Epithelial cell of esophagus (primary cell): Measurements from ENCODE around the gene DNAH7.

Source experiments
- DNase-seq: peaks from one replicate; pipeline ENCODE4 v3.0.0; 2010; ENCODE audit warnings: low read depth
- H3K4me3 ChIP-seq: 2 replicates; pipeline ENCODE4 v1.5.1; 2011; ENCODE audit warnings: mild to moderate bottlenecking, low read length, control low read depth
- TF ChIP-seq, protein P1 (sequence below): IDR thresholded peaks from 2 replicates; pipeline ENCODE4 v1.5.1; 2011; ENCODE audit warnings: low read depth, mild to moderate bottlenecking, low read length, control low read depth, inconsistent platforms; ENCODE audit not compliant: insufficient read depth; ENCODE audit errors: missing control alignments

DNAH7 gene

GRCh38 chr2:196077821-196078220 is 9.2 kb upstream of the DNAH7 start:
- H3K4me3 ChIP-seq = no peak overlapping the region
- DNase-seq = no peak
- TF ChIP-seq, protein P1, sequence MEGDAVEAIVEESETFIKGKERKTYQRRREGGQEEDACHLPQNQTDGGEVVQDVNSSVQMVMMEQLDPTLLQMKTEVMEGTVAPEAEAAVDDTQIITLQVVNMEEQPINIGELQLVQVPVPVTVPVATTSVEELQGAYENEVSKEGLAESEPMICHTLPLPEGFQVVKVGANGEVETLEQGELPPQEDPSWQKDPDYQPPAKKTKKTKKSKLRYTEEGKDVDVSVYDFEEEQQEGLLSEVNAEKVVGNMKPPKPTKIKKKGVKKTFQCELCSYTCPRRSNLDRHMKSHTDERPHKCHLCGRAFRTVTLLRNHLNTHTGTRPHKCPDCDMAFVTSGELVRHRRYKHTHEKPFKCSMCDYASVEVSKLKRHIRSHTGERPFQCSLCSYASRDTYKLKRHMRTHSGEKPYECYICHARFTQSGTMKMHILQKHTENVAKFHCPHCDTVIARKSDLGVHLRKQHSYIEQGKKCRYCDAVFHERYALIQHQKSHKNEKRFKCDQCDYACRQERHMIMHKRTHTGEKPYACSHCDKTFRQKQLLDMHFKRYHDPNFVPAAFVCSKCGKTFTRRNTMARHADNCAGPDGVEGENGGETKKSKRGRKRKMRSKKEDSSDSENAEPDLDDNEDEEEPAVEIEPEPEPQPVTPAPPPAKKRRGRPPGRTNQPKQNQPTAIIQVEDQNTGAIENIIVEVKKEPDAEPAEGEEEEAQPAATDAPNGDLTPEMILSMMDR = no peak

DNA sequence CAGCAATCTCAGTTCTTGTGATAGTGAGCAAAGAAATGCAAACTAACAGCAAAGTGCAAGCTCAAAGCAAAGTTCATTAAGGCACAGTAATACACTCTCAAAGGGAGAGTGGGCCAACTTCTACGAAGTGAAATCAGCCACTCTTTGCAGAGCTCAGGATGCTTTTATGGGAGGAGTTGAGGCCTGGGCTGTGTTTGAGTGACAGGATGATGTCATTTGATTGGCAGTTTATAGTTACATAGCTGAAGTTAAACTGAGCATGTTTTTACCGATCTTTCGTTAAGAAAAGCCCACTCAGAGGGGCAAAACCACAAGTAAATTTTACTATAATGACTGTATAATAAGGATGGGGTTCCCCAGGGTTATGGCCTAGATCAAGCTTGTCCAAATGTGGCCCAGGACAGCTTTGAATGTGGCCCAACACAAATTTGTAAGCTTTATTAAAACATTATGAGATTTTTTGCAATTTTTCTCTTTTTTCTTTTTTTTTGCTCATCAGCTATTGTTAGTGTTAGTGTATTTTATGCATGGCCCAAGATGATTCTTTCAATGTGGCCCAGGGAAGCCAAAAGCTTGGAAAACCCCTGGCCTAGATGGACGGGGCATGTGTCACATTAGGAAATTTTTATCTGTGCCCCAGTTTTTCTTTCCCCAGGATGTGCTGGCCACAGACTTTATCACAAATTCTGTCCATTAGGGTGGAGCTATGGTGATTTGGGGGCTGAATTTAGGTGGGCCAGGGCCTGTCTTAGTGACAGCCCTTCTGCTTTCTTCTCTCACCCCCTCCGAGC is 8.3 kb upstream of the DNAH7 start:
- TF ChIP-seq, protein P1 = no peak
- no peak for DNase-seq
- no peak overlapping the region for H3K4me3 ChIP-seq

- H3K4me3 ChIP-seq = no peak overlapping the region
- TF ChIP-seq, protein P1 = no peak
- no peak for DNase-seq
Observed at GRCh38 chr2:196075196-196075595, 6.6 kb upstream of the DNAH7 start.

DNA sequence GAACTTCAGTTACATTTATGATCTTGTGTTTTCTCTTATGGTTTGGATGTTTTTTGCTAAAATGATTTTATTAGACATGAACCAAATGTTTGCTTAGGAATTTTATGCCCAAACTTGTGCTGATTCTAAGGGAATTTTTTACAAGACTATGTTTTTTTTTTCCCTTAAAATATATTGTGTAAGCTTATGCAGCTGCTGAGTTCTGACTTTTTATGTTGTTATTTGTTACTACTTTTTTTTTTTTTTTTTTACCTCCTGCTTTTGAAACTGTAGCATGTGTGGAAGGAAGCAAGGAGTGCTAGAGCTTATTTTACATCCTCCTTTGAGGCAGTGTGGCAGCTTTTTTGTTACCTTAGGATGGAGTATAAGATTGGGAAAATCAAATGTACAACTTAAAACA is 6.0 kb upstream of the DNAH7 start:
- H3K4me3 ChIP-seq = no peak overlapping the region
- TF ChIP-seq, protein P1 = no peak
- no peak for DNase-seq

DNA sequence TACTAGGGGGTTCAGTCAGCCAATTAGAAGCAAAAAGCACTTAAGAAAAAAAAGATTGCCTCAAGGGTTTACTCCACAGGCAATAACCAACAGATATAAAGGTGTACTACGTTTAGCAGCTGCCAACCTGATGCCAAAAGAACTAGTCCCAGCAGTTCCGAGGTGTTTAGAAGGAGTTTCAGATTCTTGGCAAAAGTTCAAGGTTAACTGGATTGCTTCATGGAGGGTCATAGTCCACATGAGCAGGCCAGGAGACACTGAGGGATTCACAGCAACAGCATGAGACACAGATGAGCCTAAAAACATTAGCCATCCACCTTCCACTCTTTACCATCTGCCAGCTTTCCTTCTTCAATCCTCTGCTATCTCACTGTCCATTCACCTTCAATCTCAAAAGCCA is 4.9 kb upstream of the DNAH7 start:
- TF ChIP-seq, protein P1 = no peak
- no peak overlapping the region for H3K4me3 ChIP-seq
- no peak for DNase-seq

DNA sequence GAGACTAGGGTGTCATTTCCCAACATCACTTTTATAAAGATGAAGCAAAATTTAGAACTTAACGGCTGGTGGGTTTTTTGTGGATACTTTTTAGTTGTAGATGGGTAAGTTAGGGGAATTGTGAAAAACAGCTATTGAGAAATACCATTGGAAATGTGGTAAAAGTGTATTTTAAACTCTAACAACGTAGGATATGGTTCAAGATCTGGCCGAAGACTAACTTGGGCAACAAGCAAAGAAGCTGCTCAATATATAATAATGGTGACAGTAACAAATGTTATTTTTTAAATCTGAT is 1.6 kb downstream of the DNAH7 start:
- no peak for DNase-seq
- no peak overlapping the region for H3K4me3 ChIP-seq
- TF ChIP-seq, protein P1 = no peak

- DNase-seq = peak; percentile 48
- H3K4me3 ChIP-seq = no peak overlapping the region
- TF ChIP-seq, protein P1 = peak; percentile 57
Observed at GRCh38 chr2:196066291-196067087, 2.1 kb downstream of the DNAH7 start.
